NCI-H2171 treated with DMSO at 0.1 percent for 48 hours (cell line): ENCODE measurements around the gene HOTAIR.

ENCODE experiments used
- DNase-seq: peaks from one replicate; lab custom pipeline; 2025; lab: John Stamatoyannopoulos, UW

The HOTAIR gene

GRCh38 chr12:53924521-53925405 is 50.0 kb downstream of the HOTAIR start:
- no peak for DNase-seq

- no peak for DNase-seq
Measured at GRCh38 chr12:53916788-53917655, 57.7 kb downstream of the HOTAIR start.
